ENCODE data around the gene SLC2A6.

Gene SLC2A6

DNA sequence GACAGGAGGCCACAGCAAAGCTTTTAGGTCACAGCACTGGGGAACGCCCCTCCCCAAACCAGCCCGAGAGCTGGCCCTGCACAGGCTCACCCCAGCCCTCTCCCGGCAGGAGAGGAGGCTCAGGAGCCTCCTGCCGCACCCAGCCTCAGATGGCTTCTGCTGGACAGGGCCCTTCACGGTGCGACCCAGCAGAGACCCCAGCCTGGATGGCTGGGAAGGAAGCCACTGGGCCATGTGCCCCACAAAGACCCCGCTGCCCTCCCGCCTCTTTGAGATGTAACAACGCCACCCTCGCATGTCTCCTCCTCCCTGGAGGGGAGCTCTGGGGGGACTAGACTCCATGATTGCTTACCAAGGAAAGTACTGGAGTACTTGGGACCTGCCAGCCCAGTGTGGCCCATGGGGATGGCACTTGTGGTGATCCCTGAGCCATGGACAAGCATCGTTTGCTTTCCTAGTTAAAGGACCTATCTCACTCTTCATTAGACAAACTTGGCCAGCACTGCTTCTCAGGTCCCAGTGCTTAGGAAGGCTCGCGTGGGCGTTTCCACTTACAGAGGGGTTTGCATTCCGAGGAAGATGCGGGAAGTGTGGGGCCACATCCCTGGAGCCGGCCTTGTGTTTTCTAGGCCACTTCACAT lies 36.8 kb upstream of the SLC2A6 start:
- DNase-seq (ENCODE audit: low read depth) = no peak

DNA sequence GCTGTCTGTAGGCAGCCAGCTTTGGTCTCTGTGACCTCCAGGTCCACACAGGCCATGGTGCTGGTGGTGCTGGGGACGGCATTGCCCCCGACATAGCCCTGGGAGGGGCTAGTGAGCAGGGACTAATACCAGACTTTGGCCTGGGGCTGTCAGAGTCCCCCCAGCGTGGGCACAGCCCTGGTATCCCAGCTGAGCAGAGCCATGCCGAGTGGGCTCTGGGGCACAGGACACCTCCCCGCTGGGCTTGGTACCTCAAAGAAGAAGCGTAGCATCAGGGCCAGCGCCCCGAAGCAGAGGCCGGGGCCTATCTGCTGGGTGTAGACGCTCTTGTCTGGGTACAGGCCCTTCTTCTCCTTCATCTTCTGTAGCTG lies 36.3 kb upstream of the SLC2A6 start:
- no peak for DNase-seq (ENCODE audit: low read depth)

- no peak for DNase-seq (ENCODE audit: low read depth)
Observed at GRCh38 chr9:133514460-133515239, 35.8 kb upstream of the SLC2A6 start.

DNA sequence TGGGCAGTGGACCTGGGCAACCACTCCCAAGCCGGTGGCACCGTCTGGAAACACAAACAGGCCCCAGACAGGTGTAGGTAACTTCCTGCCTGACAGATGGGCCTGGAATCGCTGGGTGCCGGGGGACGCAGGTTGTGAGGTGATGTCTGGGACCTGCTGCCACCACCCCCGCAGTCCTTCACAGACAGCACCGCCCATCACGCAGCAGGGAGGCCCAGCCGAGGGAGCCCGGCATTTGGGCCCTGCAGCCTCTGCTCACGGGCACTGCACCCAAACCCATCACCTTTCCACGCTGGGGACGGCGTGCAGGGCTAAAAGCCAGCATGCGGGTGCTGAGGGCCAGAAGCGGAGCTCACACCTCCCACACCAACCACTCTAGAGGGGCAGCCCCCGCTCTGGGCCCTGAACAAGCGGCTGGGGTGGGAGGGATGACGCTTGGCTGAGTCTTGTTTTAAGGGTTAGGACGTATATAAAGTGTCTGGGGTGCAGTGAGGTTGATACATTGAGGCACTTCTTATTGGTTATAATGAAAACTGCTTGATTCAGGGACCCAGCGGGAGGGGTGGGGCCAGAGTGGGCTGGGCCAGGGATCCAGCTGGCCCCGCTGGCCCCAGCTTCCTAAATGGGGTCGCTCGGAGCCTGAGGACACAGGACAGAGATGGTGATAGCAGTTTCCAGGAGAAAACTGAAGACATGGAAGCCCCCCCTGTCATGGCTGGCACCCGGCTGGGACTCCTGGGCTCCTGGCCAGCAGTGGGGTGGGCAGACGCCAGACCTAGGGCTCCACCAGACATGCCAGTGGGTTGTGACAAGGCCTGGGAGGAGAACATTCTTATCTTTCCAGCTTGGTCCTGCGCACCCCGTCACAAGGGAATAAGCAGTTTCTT lies 34.6 kb upstream of the SLC2A6 start:
- DNase-seq (ENCODE audit: low read depth) = no peak

DNA sequence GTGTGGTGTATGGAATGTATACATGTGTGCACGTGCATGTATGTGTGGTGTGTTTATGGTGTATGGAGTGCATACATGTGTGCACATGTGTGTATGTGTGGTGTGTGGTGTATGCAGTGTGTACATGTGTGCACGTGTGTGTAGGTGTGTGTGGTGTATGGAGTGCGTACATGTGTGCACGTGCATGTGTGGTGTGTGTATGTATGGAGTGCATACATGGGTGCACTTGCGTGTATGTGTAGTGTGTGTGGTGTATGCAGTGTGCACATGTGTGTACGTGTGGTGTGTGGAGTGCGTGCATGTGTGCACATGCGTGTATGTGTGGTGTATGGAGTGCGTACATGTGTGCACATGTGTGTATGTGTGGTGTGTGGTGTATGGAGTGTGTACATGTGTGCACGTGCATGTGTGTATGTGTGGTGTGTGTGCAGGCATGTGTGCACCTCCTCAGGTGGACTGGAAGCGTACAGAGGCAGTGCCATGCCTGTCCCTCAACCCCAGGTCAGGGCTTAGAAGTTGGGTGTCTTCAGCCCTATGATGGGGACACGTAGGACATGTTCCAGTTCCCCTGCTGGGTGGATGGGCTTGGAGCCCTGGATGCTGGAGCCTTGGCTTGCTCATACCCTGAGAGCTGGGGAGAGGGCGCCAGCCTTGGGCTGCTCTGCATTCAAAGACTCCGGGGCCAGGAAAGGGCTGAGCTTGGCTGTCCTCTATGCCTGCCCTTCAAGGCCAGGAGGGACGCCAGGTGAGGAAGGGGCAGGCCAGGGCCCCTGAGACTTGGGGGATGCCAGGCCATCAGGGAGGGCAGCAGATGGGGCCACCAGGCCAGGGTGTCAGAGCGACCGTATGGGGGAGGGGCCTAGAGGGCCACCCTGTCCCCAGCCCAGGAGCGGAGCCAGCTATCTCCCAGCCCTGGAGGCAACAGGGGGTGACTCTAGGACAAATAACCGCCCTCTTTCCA lies 33.6 kb upstream of the SLC2A6 start:
- no peak for DNase-seq (ENCODE audit: low read depth)

DNA sequence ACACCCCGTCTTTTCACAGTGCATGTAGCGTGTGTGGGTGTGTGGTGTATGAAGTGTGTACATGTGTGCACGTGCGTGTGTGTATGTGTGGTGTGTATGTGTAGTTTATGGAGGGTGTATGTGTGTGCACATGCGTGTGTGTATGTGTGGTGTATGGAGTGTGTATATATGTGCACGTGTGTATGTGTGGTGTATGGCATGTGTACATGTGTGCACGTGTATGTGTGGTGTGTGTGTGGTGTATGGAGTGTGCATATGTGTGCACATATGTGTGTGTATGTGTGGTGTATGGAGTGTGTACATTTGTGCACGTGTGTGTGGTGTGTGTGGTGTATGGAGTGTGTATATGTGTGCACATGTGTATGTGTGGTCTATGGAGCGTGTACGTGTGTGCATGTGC lies 32.7 kb upstream of the SLC2A6 start:
- DNase-seq (ENCODE audit: low read depth) = no peak

DNA sequence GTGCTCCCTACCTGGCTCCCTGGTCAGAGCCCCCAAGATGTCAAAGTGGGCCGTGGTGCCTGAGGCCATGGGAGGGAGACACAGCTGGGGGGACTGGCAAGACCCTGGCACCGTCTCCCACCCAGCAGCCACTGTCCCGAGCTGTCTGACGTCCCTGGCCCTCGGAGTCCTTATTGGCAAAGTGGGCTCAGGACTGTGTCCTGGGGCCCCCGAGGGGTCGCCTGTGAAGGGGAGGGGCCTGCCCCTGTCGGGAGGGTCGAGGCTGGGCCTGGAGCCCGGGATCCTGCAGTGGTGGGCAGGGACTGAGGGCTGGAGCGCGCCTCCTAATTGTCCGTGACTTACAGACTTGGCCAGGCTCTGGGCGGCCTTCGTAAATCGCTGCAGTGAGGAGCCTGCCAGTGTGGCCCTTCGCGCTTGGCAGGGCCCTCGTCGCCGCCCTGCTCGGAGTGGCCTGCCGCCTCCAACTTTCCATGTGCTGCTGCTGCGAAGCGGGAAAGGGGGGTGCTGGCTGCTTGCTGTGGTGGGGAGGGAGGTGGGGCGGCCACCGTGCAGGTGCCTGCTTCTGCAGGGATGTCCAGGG lies 32.1 kb upstream of the SLC2A6 start:
- DNase-seq (ENCODE audit: low read depth) = no peak

- no peak for DNase-seq (ENCODE audit: low read depth)
Observed at GRCh38 chr9:133509179-133510083, 30.5 kb upstream of the SLC2A6 start.

DNA sequence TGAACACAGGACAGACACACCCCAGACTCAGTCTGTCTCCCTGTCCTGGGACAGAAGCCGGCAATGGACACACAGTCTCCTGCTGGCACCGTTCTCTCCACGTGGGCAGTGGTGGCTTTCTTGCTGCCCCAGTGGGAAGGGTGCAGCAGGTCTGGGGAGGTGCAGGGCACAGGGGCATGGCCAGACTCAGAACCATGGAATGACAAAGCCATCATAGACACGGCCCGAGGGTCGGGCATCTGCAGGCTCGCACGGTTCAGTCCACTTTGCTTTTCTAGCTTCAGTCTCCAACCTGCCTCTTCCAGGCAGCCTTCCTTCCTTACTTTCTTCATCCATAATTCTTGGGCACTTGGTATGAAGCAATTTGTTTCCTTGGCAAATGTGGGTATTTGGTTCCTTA lies 29.1 kb upstream of the SLC2A6 start:
- no peak for DNase-seq (ENCODE audit: low read depth)

- DNase-seq (ENCODE audit: low read depth) = no peak
Observed at GRCh38 chr9:133507246-133507965, 28.5 kb upstream of the SLC2A6 start.

DNA sequence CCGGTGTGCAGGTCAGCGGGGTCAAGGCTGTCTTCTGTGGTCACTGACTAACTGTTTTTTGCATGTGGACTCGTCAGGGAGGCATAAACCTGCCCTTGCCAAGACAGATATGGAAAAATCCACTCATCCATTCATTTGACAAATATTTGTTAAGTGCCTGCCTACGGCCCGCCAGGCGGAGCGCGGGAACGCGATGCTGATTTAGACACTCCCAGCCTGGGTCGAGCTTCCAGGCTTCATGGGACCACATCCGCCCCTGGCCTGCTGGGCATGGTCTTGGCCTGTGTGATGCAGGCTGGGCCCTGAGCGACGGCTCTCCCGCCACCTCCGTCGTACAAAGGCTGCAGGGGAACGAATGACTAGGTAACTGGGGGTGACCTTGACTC lies 27.7 kb upstream of the SLC2A6 start:
- no peak for DNase-seq (ENCODE audit: low read depth)

DNA sequence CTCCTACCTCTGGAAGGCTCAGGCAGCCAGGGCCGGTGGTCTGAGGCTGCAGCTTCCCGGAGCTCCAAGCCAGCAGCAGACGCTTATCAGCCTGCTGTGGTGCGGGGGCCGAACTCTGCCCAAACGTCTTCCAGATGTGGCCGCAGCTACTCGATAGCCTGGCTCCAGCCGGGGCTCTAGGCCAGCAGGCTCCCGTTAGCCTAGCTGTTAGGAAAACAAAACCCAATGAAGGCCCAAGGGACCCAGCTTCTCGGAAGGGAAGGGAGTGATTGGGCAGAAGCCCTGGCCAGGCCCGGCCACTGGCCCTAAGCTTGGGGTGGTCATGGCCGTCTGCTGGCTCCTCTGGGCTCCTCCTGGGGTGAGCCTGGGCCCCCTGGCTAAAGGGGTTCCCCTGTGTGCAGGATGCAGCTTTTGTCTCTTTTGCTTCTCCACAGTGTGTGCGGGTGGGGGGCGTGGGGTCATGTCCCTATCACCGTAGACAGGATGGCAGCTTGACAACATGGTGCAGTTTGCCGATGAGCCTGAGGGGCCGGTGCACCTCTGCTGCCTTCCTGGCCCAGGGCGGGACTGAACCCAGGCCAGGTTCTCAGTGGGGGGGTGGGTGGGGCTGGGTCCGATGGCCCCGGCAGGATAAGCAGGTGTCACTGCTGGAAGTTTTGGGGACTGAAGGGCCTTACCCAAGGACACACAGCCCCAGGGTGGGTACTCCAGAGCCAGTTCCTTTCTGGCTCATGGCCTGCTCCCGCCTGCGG lies 27.2 kb upstream of the SLC2A6 start:
- no peak for DNase-seq (ENCODE audit: low read depth)

GRCh38 chr9:133505186-133505830 lies 26.4 kb upstream of the SLC2A6 start:
- DNase-seq (ENCODE audit: low read depth) = no peak

- no peak for DNase-seq (ENCODE audit: low read depth)
Observed at GRCh38 chr9:133502112-133502511, 23.2 kb upstream of the SLC2A6 start.

DNA sequence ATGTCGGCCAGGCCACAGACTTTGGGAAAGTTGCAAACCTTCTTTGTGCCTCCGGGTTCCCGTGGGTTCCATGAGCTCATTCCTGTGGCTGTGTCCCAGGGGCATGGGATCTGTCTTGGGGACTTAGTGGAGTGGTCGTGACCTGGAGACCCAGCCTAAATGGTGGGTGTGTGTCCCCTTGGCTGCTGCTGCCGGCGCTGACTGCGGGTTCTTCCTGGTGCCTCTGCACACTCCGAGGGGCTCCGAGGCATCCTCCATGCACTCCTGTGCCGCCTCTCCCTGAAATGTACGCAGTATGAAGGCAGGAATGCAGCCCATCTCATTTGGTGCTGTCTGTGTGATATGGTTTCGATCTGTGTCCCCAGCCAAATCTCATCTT lies 21.0 kb upstream of the SLC2A6 start:
- no peak for DNase-seq (ENCODE audit: low read depth)

- DNase-seq (ENCODE audit: low read depth) = no peak
Observed at GRCh38 chr9:133499132-133499891, 20.4 kb upstream of the SLC2A6 start.

Measured in activated T-cell treated with anti-CD3 and anti-CD28 coated beads for 1 hour (primary cell).